Measurements from ENCODE around the gene ATP2B2.

GRCh38 chr3:10453431-10454163 lies 51.8 kb downstream of the ATP2B2 start:
- no peak for TF ChIP-seq EZH2 (IDR thresholded peaks at IDR 0.05)
- TF ChIP-seq EZH2phosphoT487 (IDR thresholded peaks at IDR 0.05), result no peak
